ENCODE results near the gene IFT20.
"Not testable (repeated sequence)": the region's sequence is repeated elsewhere in the genome, so short reads cannot be mapped to it uniquely, and the experiment has no call there.

The IFT20 gene

DNA sequence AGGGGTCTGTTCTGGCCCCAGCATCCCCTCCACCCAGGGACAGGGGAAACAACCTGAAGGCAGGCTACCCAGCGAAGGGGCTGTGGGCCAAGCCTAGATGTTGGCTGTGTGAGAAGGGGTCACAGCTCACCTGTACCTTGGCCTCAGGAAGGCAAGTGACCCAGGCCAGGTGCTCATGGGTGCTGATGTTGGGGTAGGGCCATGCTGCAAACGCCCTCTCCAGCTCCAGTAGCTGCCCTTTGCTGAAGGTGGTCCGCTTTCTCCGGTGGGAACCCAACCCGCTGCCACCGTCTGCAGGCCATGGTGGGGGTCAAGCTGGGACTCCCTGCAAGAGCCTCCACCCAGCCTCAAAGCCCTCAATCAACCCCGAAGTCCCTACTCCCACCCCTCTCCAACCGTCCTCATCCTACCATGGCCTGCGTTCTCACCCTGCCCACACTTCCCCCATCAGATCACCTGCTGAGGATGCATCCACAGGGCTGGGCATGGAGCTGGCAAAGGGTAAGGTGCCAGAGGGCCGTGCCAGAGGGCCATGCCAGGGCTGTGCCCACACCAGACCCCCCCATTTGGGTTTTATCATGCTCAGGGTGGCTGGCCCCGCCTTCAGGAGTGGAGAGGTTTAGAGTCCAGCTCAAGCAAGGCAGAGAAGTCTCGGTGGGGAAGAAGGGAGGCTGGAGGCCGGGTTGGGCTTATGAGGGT lies 29.5 kb upstream of the IFT20 start, which contains the start of gene SEBOX:
TSS of gene SEBOX (minus strand) at position 535 of the 699 bp plus-strand sequence. CDS start at position 487, 48 bp downstream.
- FAIRE-seq (no peak), DNase-seq (ENCODE audit: insufficient read length, low spot score) (no peak)

DNA sequence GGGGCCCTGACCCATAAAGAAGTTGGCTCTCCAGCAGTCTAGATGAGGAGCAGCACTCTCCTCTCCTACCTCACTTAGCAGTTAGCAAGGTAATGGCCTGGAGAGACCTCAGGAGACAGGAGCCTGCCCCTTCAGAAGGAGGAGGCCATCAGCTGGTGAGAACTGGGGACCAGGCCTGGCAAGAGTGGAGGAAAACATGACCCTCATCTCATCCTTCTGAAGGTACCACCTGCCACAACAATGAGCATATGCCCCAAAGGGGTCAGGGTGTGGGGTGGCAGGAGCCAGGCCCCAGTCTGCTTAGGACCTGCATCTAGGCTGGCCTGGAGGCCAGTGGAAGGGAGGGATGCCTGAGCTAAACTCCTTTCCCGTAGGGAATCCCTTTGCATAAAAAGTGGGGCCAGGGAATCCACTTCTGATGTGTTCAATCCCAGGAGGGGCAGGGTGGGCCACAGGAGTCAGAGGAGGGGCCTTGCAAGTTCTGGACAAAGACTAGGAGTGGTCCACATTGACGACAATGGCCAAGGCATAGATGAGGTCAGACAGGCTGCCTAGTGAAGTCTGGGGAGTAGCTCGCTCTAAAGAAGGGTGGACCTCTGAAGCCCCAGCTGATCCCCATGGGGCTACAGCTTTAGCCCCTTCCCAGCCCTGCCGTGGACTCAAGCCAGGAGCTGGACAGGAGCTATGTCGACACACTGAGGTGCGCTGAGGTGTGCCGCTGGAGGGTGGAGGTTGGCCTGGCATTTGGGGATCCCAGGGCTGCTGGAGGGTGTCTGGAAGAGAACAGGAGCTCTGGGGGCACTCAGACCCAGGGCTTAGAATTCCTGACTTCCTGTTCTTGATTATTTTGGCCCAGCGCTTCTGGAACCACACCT lies 28.7 kb upstream of the IFT20 start:
- FAIRE-seq (no peak), DNase-seq (ENCODE audit: insufficient read length, low spot score) (no peak)

DNA sequence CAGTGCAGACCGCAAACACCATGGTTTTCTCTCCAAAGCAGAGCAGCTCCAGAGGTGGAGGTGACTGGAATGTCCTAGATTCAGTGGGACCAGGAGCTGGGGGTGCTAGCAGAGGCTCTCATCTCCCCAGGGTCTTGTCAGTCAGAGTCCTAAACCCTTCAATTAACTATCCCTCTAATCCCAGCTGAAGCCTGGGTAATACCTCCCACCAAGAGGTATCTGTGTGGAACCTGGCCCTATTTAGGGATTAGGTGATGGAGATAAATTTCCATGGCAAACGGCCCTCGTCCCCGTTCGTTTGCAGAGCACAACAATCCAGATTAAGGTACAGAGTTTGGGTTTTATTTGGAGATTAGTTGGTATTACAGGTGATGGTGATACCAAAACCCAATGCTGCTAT lies 27.9 kb upstream of the IFT20 start:
- DNase-seq (ENCODE audit: insufficient read length, low spot score), result no peak
- no peak for FAIRE-seq

DNA sequence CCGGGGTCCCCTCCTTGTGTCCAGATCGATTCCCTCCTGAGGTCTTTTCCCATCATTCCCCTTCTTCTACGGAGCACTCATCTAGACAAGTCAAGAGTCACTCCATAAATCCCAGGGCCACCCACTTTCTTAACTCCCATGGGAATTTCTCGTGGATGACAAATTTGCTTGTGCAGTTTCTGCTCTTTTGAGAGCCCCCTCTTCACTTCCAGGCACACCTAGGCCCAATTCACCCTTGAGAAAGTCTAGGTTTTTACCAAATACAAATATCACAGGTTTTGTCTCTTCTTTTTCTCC lies 22.6 kb upstream of the IFT20 start:
- FAIRE-seq (no peak), DNase-seq (ENCODE audit: insufficient read length, low spot score) (no peak)

DNA sequence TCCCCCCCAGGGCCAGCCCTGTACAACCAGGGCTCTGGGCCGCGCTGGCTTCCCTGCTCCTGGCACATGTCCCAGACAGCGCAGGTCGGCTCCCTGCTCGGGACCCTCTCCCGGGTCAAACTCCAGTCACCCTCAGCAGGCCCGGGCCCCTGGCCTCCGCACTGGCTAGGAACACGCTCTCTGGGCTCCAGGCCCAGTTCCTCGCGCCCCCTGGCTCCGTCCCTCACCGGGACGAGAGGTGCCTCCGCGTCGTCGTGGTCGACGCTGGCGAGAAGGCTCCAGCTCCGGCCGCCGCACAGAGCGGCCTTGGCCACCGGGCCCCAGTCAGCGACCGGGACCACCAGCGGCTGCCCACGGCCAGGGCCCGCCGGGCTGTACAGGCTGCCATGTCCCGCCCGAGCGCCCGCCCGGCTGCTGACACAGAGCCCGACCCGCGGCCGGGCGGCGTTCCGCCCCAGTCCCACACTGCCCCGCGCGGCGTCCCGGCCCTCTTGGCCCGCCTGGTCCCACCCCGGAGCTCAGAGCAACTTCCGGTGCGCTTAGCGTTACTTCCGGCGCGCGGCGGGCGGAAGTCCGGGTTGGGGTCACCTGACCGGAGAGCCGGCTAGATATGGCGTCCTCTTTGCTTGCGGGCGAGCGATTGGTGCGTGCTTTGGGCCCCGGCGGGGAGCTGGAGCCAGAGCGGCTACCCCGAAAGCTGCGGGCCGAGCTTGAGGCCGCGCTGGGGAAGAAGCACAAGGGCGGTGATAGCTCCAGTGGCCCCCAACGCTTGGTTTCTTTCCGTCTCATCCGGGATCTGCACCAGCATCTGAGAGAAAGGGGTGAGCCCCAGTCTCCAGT lies 22.0 kb upstream of the IFT20 start, which contains the start of gene POLDIP2:
TSS of gene POLDIP2 (minus strand) at position 467 of the 840 bp plus-strand sequence. CDS start at position 388, 79 bp downstream.
- peak; percentile 96 for DNase-seq (ENCODE audit: insufficient read length, low spot score)
- peak; percentile 92 for FAIRE-seq

DNA sequence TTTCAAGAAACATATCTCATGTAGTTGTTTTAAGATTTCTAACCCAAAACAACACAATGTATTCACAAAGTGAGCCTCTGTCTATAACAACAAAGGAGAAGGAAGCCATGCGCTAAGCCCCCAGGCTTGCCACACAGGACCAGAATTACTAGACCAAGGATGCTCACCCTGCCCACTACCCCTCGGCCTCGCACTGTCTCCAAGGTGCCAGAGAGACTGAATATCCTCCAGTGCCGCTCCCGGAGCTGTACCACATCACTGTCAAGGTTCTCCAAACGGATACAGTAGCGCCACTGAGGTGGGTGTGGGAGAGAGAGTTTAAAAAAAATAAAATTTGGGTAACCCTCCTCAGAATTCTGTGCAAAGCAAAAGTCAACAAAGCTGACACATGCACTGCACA lies 15.0 kb upstream of the IFT20 start:
- FAIRE-seq, result no peak
- DNase-seq (ENCODE audit: insufficient read length, low spot score), result no peak

DNA sequence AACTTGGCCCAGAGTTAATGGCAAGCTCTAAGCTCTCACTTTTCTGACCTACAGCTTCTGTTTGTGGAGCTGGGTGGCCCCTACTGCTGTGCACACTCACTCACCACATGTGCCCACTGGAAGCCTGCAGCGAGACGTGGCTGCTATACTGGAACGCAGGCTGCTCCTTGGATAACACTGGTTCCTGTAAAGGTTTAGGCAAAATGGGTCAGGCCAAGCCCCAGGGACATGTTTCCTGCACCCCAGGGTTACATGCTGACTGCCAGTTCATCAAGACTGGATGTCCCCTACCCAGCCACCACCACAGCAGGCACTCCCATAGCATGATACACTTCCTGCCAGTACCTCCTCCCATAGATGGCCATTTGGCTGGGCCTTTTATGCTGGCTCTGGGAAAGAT lies 13.7 kb upstream of the IFT20 start:
- no peak for FAIRE-seq
- DNase-seq (ENCODE audit: insufficient read length, low spot score), result no peak

DNA sequence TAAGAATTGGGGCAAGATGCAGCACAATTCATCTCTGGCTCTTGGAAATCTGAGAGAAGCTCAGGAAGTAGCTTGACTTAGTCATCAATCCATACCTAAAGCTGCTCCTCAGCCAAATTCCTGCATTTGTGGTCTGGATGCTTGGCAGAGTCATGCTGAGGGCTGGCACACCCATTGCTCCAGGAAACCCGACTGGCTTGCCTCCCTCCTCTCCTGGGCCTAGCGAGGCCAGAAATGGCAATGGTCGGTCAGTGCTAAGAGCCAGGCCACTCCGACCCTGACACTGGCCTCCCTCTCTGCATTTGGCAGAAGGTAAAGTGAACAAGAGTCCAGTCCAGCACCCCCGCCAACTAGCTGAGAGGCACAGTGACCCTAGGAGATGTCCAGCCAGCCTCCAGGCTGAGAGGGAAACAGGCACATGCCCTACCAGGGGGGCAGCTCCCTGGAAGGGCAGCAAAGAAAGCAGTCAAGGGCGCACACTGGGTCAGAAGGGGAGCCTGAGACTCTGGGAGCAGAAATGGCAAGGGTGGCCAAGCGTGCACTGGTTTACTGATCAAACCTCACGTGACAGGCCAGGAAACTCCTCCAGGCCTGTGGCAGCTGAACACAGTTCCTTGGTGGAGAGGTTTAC lies 12.1 kb upstream of the IFT20 start:
- FAIRE-seq (no peak), DNase-seq (ENCODE audit: insufficient read length, low spot score) (no peak)

DNA sequence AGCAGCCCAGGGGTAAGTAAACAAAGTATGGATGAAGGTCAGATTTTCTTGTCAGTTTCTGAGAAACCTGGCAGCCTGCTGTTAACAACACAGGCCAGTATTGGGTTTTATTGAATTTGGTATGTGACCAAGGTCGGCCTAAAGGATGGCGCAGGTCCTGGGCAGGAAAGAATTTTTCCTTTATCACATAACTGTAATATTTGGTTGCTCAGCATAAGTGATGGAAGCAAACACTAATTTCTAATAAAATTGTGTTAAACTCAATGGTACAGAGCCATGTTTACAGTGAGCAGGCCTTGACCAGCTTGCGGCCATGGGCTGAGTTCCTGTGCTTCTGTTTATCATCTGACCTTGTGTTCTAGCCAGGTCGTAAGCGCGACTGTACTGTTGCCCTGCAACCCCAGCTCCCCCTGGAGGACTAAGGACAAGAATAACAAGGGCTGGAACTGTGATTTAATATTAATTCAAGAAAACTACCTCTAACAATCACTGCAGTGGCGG lies 11.5 kb upstream of the IFT20 start:
- FAIRE-seq, result no peak
- no peak for DNase-seq (ENCODE audit: insufficient read length, low spot score)

DNA sequence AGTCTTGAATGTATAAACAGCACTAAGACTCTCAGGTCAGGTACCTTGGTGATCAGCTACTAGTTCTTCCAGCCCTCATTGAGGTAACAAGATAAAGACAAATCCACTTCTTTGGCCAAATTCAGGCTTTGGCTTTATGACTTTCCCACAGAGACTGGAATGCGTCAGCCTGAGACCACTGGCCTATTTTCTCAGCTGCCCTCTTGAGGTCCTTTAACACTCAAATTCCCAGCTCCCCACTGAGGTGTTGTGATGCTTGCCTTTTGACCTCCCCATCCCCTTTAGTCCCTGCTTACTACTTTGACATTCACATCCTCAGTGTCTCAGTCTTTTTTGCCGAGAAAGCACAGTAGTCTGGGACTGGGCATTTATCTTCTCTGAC lies 10.9 kb upstream of the IFT20 start:
- DNase-seq (ENCODE audit: insufficient read length, low spot score) (no peak), FAIRE-seq (no peak)

DNA sequence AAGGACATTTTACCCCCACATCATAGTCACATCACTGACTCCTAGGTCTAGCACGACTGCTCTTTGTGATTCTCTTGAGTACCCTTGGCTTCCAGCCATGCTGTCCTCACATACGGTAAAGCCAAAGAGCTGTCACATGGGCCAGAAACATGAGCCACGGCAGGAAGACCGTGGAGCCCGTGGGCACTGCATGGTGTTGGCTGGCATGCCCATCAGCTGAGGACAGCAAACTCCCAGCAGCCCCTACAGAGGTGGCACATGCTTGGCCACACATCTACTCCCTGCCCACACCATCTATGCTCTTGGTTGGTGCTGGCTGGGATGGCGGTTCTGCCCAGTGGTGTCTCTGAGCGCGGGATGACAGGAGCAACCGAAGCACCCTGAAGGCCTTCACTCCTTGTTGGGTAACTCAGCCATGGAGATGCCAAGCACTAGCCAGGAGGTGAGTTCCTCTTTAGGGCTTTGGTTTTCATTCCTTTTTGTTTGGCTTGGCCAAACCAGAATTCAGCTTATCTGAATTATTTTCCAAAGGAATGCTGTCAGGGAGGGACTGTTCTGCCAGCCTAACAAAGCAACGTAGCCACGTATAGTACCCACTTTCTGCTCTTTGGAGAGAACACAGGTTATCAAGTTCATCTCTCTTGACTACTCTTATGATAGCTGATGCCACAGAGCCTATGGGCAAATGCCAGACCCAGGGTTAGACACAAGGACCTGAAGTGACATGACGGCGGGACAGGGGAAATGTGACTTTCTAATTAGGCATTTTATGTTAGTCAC lies 10.3 kb upstream of the IFT20 start:
- DNase-seq (ENCODE audit: insufficient read length, low spot score) (no peak), FAIRE-seq (no peak)

DNA sequence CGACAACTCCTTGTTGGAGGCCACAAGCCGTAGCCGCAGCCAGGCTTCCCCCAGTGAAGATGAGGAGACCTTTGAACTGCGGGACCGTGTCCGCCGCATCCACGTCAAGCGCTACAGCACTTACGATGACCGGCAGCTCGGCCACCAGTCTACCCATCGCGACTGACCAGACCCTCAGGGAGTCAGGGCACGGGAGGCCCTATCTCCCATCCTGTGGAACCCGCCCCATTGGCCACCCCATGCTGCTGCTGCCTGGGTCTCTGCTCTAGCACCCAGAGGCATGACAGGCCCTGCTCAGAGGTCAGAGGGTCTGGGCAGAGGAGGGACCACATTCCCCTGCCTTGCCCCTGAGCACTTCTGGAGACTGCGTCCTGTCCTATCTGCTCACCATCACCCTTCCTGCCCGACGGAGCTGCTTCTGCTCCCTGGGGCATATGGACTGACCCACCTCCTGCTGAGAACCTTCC lies 9.2 kb upstream of the IFT20 start:
- DNase-seq (ENCODE audit: insufficient read length, low spot score) (no peak), FAIRE-seq (no peak)

DNA sequence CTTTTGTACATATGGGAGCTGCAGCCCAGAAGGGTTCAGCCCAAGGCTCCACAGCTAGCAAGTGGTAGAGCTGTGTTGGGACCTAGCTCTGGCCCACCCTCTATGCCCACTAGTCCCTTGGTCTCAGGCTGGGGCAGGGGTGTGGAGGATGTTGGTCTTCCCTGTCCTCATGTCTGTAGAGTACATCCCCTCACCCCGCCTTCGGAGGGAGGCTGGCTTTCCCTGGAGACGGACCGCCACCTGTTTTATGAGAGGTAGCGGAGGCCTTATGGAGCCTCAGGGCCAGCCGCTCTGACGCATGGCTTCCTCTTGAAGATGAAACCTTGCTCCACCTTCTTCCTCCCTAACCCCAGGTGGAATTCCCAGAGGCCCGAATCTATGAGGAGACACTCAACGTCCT lies 8.7 kb upstream of the IFT20 start:
- FAIRE-seq, result no peak
- DNase-seq (ENCODE audit: insufficient read length, low spot score), result no peak

DNA sequence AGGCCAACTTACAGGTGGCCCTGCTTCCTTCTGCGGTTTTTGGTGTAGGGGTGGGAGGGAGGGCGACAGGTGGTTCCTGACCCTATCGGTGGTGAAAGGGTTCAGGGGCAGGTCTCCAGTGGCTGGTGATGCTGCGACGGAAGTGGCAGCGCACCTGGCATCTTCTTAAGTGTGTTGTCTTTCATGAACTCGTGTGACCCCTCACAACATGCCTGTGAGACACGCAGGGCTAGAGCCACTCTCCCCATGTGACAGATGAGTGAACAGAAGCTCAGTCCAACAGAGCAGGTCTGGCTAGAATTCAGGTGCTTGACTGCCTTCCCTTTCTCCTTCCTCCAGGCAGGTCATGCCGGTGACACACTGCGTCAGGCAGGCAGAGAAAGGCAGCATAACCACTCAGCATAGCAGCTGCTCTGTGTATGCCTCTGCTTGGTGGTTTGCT lies 8.2 kb upstream of the IFT20 start:
- FAIRE-seq (no peak), DNase-seq (ENCODE audit: insufficient read length, low spot score) (no peak)

DNA sequence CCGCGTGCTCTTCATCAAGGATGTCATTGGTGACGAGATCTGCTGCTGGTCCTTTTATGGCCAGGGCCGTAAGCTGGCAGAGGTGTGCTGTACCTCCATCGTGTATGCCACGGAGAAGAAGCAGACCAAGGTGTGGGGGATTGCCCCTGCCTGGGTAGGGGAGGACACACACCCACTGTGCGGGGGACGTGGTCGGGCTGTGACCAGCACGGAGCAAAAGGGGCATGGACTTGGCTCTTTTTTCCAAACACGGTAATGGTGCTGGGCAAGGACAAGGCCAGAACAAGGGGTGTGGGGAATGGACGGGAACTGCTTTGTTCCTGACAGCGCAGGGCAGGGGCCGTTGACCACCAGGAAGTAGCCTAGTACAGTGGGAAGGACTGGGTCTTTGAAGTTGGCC lies 7.0 kb upstream of the IFT20 start:
- DNase-seq (ENCODE audit: insufficient read length, low spot score) (no peak), FAIRE-seq (no peak)

DNA sequence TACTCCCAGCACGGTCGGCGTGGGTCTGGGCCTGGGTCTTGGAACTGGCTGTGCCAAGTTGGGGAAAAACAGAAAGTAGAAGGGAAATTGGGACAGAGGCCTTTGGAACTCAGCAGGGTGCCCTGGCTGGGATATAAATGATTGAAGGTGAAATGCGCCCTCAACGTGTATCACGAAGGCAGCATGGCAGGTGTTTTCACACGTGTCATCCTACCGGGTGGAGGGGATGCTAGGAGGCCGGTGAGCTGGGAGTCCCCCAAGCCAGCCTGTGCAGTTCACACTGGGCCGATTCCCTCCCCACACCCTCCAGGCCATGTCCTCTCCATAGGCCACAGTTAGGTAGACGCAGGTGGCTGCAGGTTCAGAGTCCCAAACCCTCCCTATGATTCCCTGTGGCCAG lies 6.2 kb upstream of the IFT20 start:
- DNase-seq (ENCODE audit: insufficient read length, low spot score) (no peak), FAIRE-seq (no peak)

DNA sequence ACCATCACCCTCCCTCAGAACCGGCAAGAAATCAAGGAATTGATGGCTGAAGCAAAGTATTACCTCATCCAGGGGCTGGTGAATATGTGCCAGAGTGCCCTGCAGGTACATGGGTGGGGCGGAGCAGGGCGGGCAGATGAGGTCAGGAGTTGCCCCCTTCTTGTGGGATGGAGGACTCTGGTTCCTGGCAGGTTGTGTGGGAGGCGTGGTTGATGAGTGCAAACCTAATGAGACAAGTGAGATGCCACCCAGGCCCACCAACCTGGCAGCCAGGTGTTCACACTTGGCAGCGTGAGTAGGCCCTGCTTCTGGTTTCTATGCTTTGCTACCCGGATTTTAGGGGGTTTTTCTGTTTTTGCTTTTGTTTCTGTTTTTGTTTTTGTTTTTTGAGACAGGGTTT lies 5.1 kb upstream of the IFT20 start:
- DNase-seq (ENCODE audit: insufficient read length, low spot score) (no peak), FAIRE-seq (no peak)

DNA sequence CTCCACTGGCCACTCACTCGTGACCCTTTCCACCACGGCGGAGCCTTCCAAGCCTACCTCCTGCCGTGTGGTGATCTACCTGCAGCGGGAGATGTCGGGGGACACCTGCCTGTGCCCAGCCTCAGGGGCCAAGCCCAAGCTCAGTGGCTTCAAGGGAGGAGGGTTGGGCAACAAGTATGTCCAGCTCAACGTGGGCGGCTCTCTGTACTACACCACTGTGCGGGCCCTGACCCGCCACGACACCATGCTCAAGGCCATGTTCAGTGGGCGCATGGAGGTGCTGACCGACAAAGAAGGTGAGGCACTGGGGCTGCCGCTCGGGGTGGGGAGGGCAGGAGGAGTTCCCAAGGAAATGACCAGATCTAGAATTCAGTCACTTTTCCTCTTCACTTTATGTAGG lies 4.2 kb upstream of the IFT20 start:
- FAIRE-seq (no peak), DNase-seq (ENCODE audit: insufficient read length, low spot score) (no peak)

DNA sequence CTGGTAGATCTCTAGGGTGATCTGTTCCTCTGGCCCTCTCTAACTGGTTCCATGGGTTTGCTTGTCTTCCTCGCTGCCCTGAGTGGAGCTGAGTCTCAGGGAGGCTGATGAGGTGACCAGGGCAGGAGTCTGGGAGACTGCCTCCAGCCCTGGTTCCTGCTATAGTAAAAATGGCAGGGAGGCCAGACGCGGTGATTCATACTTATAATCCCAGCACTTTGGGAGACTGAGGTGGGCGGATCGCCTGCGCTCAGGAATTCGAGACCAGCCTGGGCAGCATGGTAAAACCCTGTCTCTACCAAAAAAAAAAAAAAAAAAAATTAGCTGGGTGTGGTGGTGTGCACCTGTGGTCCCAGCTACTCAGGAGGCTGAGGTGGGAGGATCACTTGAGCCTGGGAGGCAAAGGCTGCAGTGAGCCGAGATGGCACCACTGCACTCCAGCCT lies 3.5 kb upstream of the IFT20 start:
- DNase-seq (ENCODE audit: insufficient read length, low spot score); FAIRE-seq: not testable (repeated sequence)

Data from GM19239 (cell line).